PC-3 (cell line): ENCODE measurements around the gene SOCS6. TPM values are rescaled to one million over a fixed set of nuclear protein-coding genes. Genes with fewer than 3 reads are reported as not detected.

Source experiments
- ATAC-seq: fragments of 200-7000 bp; cut with Tn5 transposase; 2 replicates; pipeline ENCODE4 v1.9.1; 2020; ENCODE audit warnings: mild to moderate bottlenecking, moderate library complexity
- BruUV-seq: library from RNA; stranded (reverse); fragments of 400-500 nt; replicated peaks from 2 replicates; lab custom pipeline; 2021; lab: Mats Ljungman, UMichigan
- CTCF ChIA-PET: fragments of 300-600 bp; sonication (Branson Sonifier 250); formaldehyde crosslinking; loops from one replicate; lab custom pipeline; 2022; ENCODE audit warnings: antibody characterized with exemption; lab: Charles Lee
- POLR2A ChIA-PET: fragments of 300-600 bp; sonication (Branson Sonifier 250); formaldehyde crosslinking; loops from one replicate; lab custom pipeline; 2022; ENCODE audit warnings: antibody characterized with exemption; ENCODE audit not compliant: unreplicated experiment; lab: Charles Lee
- DNase-seq: peaks from one replicate; pipeline ENCODE4 v3.0.0-alpha.2; 2015
- H2AFZ ChIP-seq: fragments of 300-600 bp; sonication (generic); 2 replicates; pipeline ENCODE4 v1.6.0; 2016; ENCODE audit warnings: antibody characterized with exemption, low read length
- H3F3A ChIP-seq: fragments of 300-600 bp; sonication (generic); one replicate; pipeline ENCODE4 v1.6.0; 2017; ENCODE audit warnings: antibody characterized with exemption, low read length, control low read depth, mild to moderate bottlenecking; ENCODE audit not compliant: unreplicated experiment
- H3K27ac ChIP-seq: fragments of 300-600 bp; sonication (generic); 2 replicates; pipeline ENCODE4 v1.5.1; 2016; ENCODE audit warnings: mild to moderate bottlenecking, low read length
- H3K27me3 ChIP-seq: fragments of 300-600 bp; sonication (generic); 2 replicates; pipeline ENCODE4 v1.6.1; 2016; ENCODE audit warnings: low read length, mixed read lengths
- H3K36me3 ChIP-seq: fragments of 300-600 bp; sonication (generic); 2 replicates; pipeline ENCODE4 v1.6.1; 2016; ENCODE audit warnings: low read depth, mixed run types, low read length, mixed read lengths
- H3K4me1 ChIP-seq: fragments of 300-600 bp; sonication (generic); 2 replicates; pipeline ENCODE4 v1.5.1; 2016; ENCODE audit warnings: low read length; ENCODE audit not compliant: insufficient read depth
- H3K4me2 ChIP-seq: fragments of 300-600 bp; sonication (generic); 2 replicates; pipeline ENCODE4 v1.6.0; 2016; ENCODE audit warnings: low read length
- H3K4me3 ChIP-seq: fragments of 300-600 bp; sonication (generic); 2 replicates; pipeline ENCODE4 v1.5.1; 2016; ENCODE audit warnings: mild to moderate bottlenecking, low read length, mixed read lengths
- H3K79me2 ChIP-seq: fragments of 300-600 bp; sonication (generic); 2 replicates; pipeline ENCODE4 v1.6.1; 2017; ENCODE audit warnings: low read length, mixed read lengths
- H3K9ac ChIP-seq: fragments of 300-600 bp; sonication (generic); 2 replicates; pipeline ENCODE4 v1.6.0; 2016; ENCODE audit warnings: mild to moderate bottlenecking, low read length
- H3K9me2 ChIP-seq: fragments of 300-600 bp; sonication (generic); replicated peaks from 2 replicates; pipeline ENCODE4 v1.6.1; 2016; ENCODE audit warnings: mixed run types, low read length, mixed read lengths
- H3K9me3 ChIP-seq: fragments of 300-600 bp; sonication (generic); 2 replicates; pipeline ENCODE4 v1.6.1; 2016; ENCODE audit warnings: low read length, mixed read lengths
- H4K20me1 ChIP-seq: fragments of 300-600 bp; sonication (generic); 2 replicates; pipeline ENCODE4 v1.6.1; 2016; ENCODE audit warnings: low read length, mixed read lengths
- CTCF ChIP-seq: fragments of 300-600 bp; sonication (generic); conservative IDR thresholded peaks from 2 replicates; pipeline ENCODE4 v1.5.1; 2017; ENCODE audit warnings: antibody characterized with exemption, low read depth, mild to moderate bottlenecking, low read length
- EZH2 ChIP-seq: fragments of 300-600 bp; sonication (generic); IDR thresholded peaks from one replicate; pipeline ENCODE4 v1.6.1; 2017; ENCODE audit warnings: antibody characterized with exemption, mild to moderate bottlenecking, low read length; ENCODE audit not compliant: unreplicated experiment
- EZH2phosphoT487 ChIP-seq: fragments of 300-600 bp; sonication (generic); IDR thresholded peaks from 2 replicates; pipeline ENCODE4 v1.6.1; 2018; ENCODE audit warnings: mild to moderate bottlenecking, antibody characterized with exemption, low read length, borderline replicate concordance
- intact Hi-C: fragments of 100-400 bp; cut with micrococcal nuclease; formaldehyde crosslinking; loops from 2 replicates; pipeline ENCODE4 v1.9.0; 2023
- total RNA-seq: library from RNA; depleted of rRNA; stranded (reverse); fragments of >200 nt; gene quantifications from 2 replicates; pipeline ENCODE4 v1.2.3, GENCODE V29; 2014

SOCS6 gene
- total RNA-seq, 1 experiment from 2014 or later = 17.9 TPM

- H3K9me3 ChIP-seq = no peaks in the 10 kb centered on the region
- POLR2A ChIA-PET = no interaction called here
- no peak overlapping the region for H3K4me3 ChIP-seq
- TF ChIP-seq EZH2 = no peak
- no peak for TF ChIP-seq CTCF
- no peak for TF ChIP-seq EZH2phosphoT487
- H3K79me2 ChIP-seq = peaks cover 90% of the 10 kb centered on the region
- no peaks in the 10 kb centered on the region for H3K9me2 ChIP-seq
- no peak overlapping the region for H3K9ac ChIP-seq
- H3K4me1 ChIP-seq = no peaks in the 10 kb centered on the region; the same call in 1 of the 2 replicates
- no peak overlapping the region for H2AFZ ChIP-seq
- H3K4me2 ChIP-seq = no peak overlapping the region
- intact Hi-C loops = no loop called here
- no TSS peak for BruUV-seq
- no peak overlapping the region for H3K27ac ChIP-seq
- DNase-seq = peak; percentile 31
- H3K36me3 ChIP-seq = peaks cover 18% of the 10 kb centered on the region
- no peaks in the 10 kb centered on the region for H3K27me3 ChIP-seq
- CTCF ChIA-PET = no interaction called here
- H4K20me1 ChIP-seq = no peaks in the 10 kb centered on the region
- no peaks in the 10 kb centered on the region for H3F3A ChIP-seq
- no peak for ATAC-seq
Observed at GRCh38 chr18:70322928-70323327, 34.1 kb downstream of the SOCS6 start.

GRCh38 chr18:70324897-70325296 is 36.1 kb downstream of the SOCS6 start:
- no peaks in the 10 kb centered on the region for H3K9me3 ChIP-seq
- ChIA-PET CTCF (interaction anchor here (0.6 kb wide), 1 partner anchor 25 kb away, joined by 3 read pairs; no protein-coding TSS in a partner anchor), POLR2A (no interaction called here)
- no peak overlapping the region for H3K27ac ChIP-seq
- no peak overlapping the region for H3K9ac ChIP-seq
- TF ChIP-seq EZH2 (no peak), CTCF (no peak), EZH2phosphoT487 (no peak)
- peaks cover 76% of the 10 kb centered on the region for H3K79me2 ChIP-seq
- DNase-seq (no peak), ATAC-seq (no peak)
- no peaks in the 10 kb centered on the region for H3K27me3 ChIP-seq
- no peaks in the 10 kb centered on the region for H3F3A ChIP-seq
- H3K4me2 ChIP-seq = no peak overlapping the region
- H3K36me3 ChIP-seq = peaks cover 12% of the 10 kb centered on the region; the same call in 1 of the 2 replicates
- no TSS peak for BruUV-seq
- no peaks in the 10 kb centered on the region for H4K20me1 ChIP-seq
- H3K9me2 ChIP-seq = no peaks in the 10 kb centered on the region
- H3K4me3 ChIP-seq = no peak overlapping the region
- intact Hi-C loops = no loop called here
- no peak overlapping the region for H2AFZ ChIP-seq
- no peaks in the 10 kb centered on the region; the same call in 1 of the 2 replicates for H3K4me1 ChIP-seq

GRCh38 chr18:70326255-70326654 is 37.4 kb downstream of the SOCS6 start:
- CTCF ChIA-PET = no interaction called here
- no peak for ATAC-seq
- Histone ChIP-seq H4K20me1 (no peaks in the 10 kb centered on the region), H3K4me3 (no peak overlapping the region), H3K36me3 (peaks cover 12% of the 10 kb centered on the region; the same call in 1 of the 2 replicates), H3K4me1 (no peaks in the 10 kb centered on the region; the same call in 1 of the 2 replicates), H3K27ac (no peak overlapping the region), H3K4me2 (no peak overlapping the region), H3K27me3 (no peaks in the 10 kb centered on the region), H3K9ac (no peak overlapping the region), H2AFZ (no peak overlapping the region), H3K9me3 (no peaks in the 10 kb centered on the region), H3K79me2 (peaks cover 65% of the 10 kb centered on the region), H3F3A (no peaks in the 10 kb centered on the region), H3K9me2 (no peaks in the 10 kb centered on the region)
- DNase-seq = no peak
- TF ChIP-seq EZH2phosphoT487 (no peak), CTCF (no peak), EZH2 (no peak)
- POLR2A ChIA-PET = no interaction called here
- BruUV-seq = TSS peak; percentile 12
- intact Hi-C loops = no loop called here
